HepG2 (cell line): ENCODE measurements around the gene ERMARD. TPM values are rescaled to one million over a fixed set of nuclear protein-coding genes. Genes with fewer than 3 reads are reported as not detected.

Source experiments
- ATF7 ChIP-seq, 2 experiments: fragments of 450-650 bp in 1 of 2; sonication (generic) in 1 of 2; formaldehyde crosslinking in 1 of 2; IDR thresholded peaks; 2 replicates each; pipeline versions ENCODE4 v1.4.0 to v1.6.1; 2016 to 2020; ENCODE audit warnings: antibody characterized with exemption in 1 of 2, mild to moderate bottlenecking in 1 of 2, missing genetic modification reagents in 1 of 2
- BHLHE40 ChIP-seq: IDR thresholded peaks from 2 replicates; pipeline ENCODE4 v1.6.1; 2011; ENCODE audit warnings: low read length, improper control_type of control experiment
- CC2D1A ChIP-seq: sonication (generic); formaldehyde crosslinking; IDR thresholded peaks from 2 replicates; pipeline ENCODE4 v1.8.1; 2023; ENCODE audit warnings: mild to moderate bottlenecking, missing genetic modification reagents
- GFI1 ChIP-seq: sonication (generic); formaldehyde crosslinking; IDR thresholded peaks from 2 replicates; pipeline ENCODE4 v1.5.0; 2020; ENCODE audit warnings: missing genetic modification reagents, mild to moderate bottlenecking, borderline replicate concordance
- GLMP ChIP-seq: sonication (generic); formaldehyde crosslinking; IDR thresholded peaks from 2 replicates; pipeline ENCODE4 v1.9.0; 2021; ENCODE audit warnings: missing genetic modification reagents, mild to moderate bottlenecking, borderline replicate concordance
- GPN1 ChIP-seq: sonication (generic); formaldehyde crosslinking; IDR thresholded peaks from 2 replicates; pipeline ENCODE4 v1.5.1; 2020; ENCODE audit warnings: missing genetic modification reagents, borderline replicate concordance
- MED1 ChIP-seq: sonication (generic); formaldehyde crosslinking; IDR thresholded peaks from 2 replicates; pipeline ENCODE4 v1.4.0; 2020; ENCODE audit warnings: missing genetic modification reagents
- MLLT10 ChIP-seq: sonication (generic); formaldehyde crosslinking; IDR thresholded peaks from 2 replicates; pipeline ENCODE4 v1.4.0; 2020; ENCODE audit warnings: missing genetic modification reagents
- MTA1 ChIP-seq: sonication (generic); formaldehyde crosslinking; IDR thresholded peaks from 2 replicates; pipeline ENCODE4 v1.4.0; 2020; ENCODE audit warnings: missing genetic modification reagents, mild to moderate bottlenecking, borderline replicate concordance
- NFYC ChIP-seq: IDR thresholded peaks from 2 replicates; pipeline ENCODE4 v1.6.1; 2016; ENCODE audit warnings: missing genetic modification reagents, missing compliant biosample characterization
- PAX8 ChIP-seq: sonication (generic); formaldehyde crosslinking; IDR thresholded peaks from 2 replicates; pipeline ENCODE4 v1.8.0; 2022; ENCODE audit warnings: mild to moderate bottlenecking, missing genetic modification reagents, borderline replicate concordance
- PCBP2 ChIP-seq: fragments of 200-400 bp; formaldehyde crosslinking; optimal IDR thresholded peaks from 2 replicates; pipeline ENCODE3; 2018; ENCODE audit warnings: low read length, low read depth; ENCODE audit not compliant: poor library complexity, severe bottlenecking
- POLR2AphosphoS5 ChIP-seq: IDR thresholded peaks from 2 replicates; pipeline ENCODE4 v1.6.1; 2012; ENCODE audit warnings: low read depth, low read length
- RBFOX2 ChIP-seq: fragments of 200-400 bp; formaldehyde crosslinking; IDR thresholded peaks from 2 replicates; pipeline ENCODE4 v1.6.1; 2017; ENCODE audit warnings: low read depth, mild to moderate bottlenecking, low read length
- RCOR2 ChIP-seq: IDR thresholded peaks from 2 replicates; pipeline ENCODE4 v1.6.1; 2016; ENCODE audit warnings: missing biosample characterization, missing genetic modification reagents
- SNAI1 ChIP-seq: sonication (generic); formaldehyde crosslinking; IDR thresholded peaks from 2 replicates; pipeline ENCODE4 v1.5.0; 2020; ENCODE audit warnings: mild to moderate bottlenecking, missing genetic modification reagents, borderline replicate concordance
- ZFP36 ChIP-seq: fragments of 150-350 bp; IDR thresholded peaks from 2 replicates; pipeline ENCODE4 v1.6.1; 2018; ENCODE audit warnings: borderline replicate concordance, low read length, low read depth; ENCODE audit not compliant: partially characterized antibody
- ZNF143 ChIP-seq: sonication (generic); formaldehyde crosslinking; IDR thresholded peaks from 2 replicates; pipeline ENCODE4 v1.4.0; 2020; ENCODE audit warnings: missing genetic modification reagents
- ZNF281 ChIP-seq: sonication (generic); formaldehyde crosslinking; IDR thresholded peaks from 2 replicates; pipeline ENCODE4 v1.4.0; 2020; ENCODE audit warnings: missing genetic modification reagents, borderline replicate concordance
- ZNF337 ChIP-seq: sonication (generic); formaldehyde crosslinking; IDR thresholded peaks from 2 replicates; pipeline ENCODE4 v1.5.1; 2020; ENCODE audit warnings: missing genetic modification reagents, low read depth, mild to moderate bottlenecking, borderline replicate concordance
- ZNF33A ChIP-seq: sonication (generic); formaldehyde crosslinking; IDR thresholded peaks from 2 replicates; pipeline ENCODE4 v1.5.1; 2020; ENCODE audit warnings: missing genetic modification reagents, mild to moderate bottlenecking, moderate library complexity, borderline replicate concordance
- ZNF839 ChIP-seq: sonication (generic); formaldehyde crosslinking; IDR thresholded peaks from 2 replicates; pipeline ENCODE4 v1.4.0; 2020; ENCODE audit warnings: missing genetic modification reagents, mild to moderate bottlenecking, borderline replicate concordance
- polyA plus RNA-seq, 8 experiments: library from polyadenylated mRNA; depleted of rRNA in 3 of 8; stranded (reverse) in 7 of 8; unstranded in 1 of 8; fragments of >200 nt; fragmentation: Illumina TruSeq in 4 of 8; extraction: Trizol in 4 of 8; gene quantifications; 2 replicates each; pipeline versions ENCODE4 v1.2.1 to v1.2.3, GENCODE V29; 2011 to 2016; ENCODE audit warnings: low read depth in 4 of 8, missing spikeins in 1 of 8, mixed read lengths in 1 of 8; ENCODE audit not compliant: insufficient read depth in 1 of 8
- total RNA-seq, 5 experiments: library from RNA; depleted of rRNA; stranded (reverse); fragments of >200 nt; fragmentation: Illumina TruSeq; extraction: Trizol; gene quantifications; 2 replicates each; pipeline ENCODE4 v1.2.3, GENCODE V29; 2016; ENCODE audit warnings: low read depth in 1 of 5
- TF ChIP-seq, protein P1 (sequence below): sonication (generic); formaldehyde crosslinking; conservative IDR thresholded peaks from 2 replicates; pipeline ENCODE4 v1.4.0; 2020; ENCODE audit warnings: missing genetic modification reagents

Gene ERMARD
- total and polyA plus RNA-seq, 2 of the 13 experiments (the other 11 are each of a cell fraction or from before 2014, with no cell fraction given): 8.8 to 10.7 TPM

DNA sequence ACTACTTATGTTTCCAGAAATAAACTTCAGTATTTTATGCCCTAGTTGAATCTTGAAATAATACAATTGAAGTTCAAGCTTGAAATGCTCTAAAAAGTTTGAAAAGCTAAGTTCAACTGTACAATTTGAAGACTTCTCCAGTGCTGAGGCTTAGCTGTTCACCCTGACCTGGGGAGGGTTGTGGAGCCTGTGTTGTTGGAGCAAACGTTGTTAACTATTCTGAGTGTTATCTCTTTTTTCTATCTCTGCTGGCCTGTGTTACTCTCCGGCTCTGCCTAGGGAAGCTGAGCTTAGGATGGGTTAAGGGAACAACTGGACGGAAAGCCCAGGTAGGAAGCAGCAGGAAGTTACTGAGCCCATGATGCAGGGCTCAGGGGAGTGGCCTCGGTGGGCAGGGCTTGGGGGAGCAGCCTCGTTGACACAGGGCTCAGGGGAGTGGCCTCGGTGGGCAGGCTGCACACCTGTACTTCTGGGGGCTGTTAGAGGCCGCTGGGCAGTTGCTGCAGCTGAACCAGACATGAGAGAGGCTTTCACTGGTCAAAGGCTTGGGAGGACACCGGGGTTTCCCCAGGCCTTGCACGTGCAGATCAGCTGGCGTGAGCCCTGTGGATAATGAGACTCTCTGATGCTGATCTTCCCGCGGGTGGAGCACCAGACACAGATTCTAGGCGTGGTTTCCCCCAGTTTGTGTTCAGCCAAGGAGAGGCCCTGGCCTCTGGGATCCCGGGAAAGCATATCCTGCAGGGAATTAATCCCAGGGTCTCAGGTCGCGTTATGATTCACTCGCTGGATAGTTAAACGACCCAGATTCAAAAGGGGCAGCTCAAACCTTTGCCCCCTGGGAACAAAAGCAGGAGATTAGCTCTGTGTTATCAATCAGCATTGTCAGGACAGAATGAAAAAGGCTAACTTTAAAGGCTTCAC is 58.9 kb downstream of the ERMARD start (continued):
- TF ChIP-seq POLR2AphosphoS5: peak; percentile 60; the same call in 1 of the 2 replicates
- no peak for TF ChIP-seq ZNF337
- TF ChIP-seq MLLT10 (CRISPR knock-in tag): no peak
- no peak; the same call in 1 of the 2 replicates for TF ChIP-seq RBFOX2
- TF ChIP-seq ZFP36: no peak
- TF ChIP-seq ZNF33A (CRISPR knock-in tag): no peak
- TF ChIP-seq RCOR2 (CRISPR knock-in tag): no peak
- TF ChIP-seq GPN1 (CRISPR knock-in tag): no peak
- TF ChIP-seq, protein P1, sequence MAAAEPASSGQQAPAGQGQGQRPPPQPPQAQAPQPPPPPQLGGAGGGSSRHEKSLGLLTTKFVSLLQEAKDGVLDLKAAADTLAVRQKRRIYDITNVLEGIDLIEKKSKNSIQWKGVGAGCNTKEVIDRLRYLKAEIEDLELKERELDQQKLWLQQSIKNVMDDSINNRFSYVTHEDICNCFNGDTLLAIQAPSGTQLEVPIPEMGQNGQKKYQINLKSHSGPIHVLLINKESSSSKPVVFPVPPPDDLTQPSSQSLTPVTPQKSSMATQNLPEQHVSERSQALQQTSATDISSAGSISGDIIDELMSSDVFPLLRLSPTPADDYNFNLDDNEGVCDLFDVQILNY: no peak
- TF ChIP-seq MED1 (CRISPR knock-in tag): peak; percentile 36; the same call in 1 of the 2 replicates
- no peak for TF ChIP-seq ZNF281 (CRISPR knock-in tag)
- no peak for TF ChIP-seq GLMP (CRISPR knock-in tag)
- TF ChIP-seq CC2D1A (CRISPR knock-in tag): no peak
- TF ChIP-seq PCBP2: no peak
- no peak for TF ChIP-seq PAX8 (CRISPR knock-in tag)
- no peak for TF ChIP-seq ATF7 (IDR thresholded peaks at IDR 0.05)
- TF ChIP-seq ATF7 (CRISPR knock-in tag; IDR thresholded peaks at IDR 0.05): no peak
- TF ChIP-seq NFYC (CRISPR knock-in tag): 0 out of 2 replicates have a peak, but pooled peaks have one; percentile 7
- TF ChIP-seq BHLHE40: peak; percentile 87
- no peak for TF ChIP-seq ZNF839 (CRISPR knock-in tag)
- TF ChIP-seq GFI1: no peak
- TF ChIP-seq ZNF143 (CRISPR knock-in tag): no peak
- TF ChIP-seq MTA1 (CRISPR knock-in tag): peak; percentile 39; the same call in 1 of the 2 replicates
- TF ChIP-seq SNAI1 (CRISPR knock-in tag): no peak
